Hepatocyte (in vitro differentiated cells): Measurements from ENCODE around the gene C4orf50. TPM values are rescaled to one million over a fixed set of nuclear protein-coding genes. Genes with fewer than 3 reads are reported as not detected.

Experiments used
- DNase-seq: peaks from one replicate; pipeline ENCODE4 v3.0.0-alpha.2; 2016; ENCODE audit warnings: low spot score
- H2AFZ ChIP-seq: fragments of 200-600 bp; sonication (generic); 2 replicates; pipeline ENCODE4 v1.6.0; 2016; ENCODE audit warnings: antibody characterized with exemption, mild to moderate bottlenecking
- H3K27ac ChIP-seq: fragments of 200-600 bp; sonication (generic); 2 replicates; pipeline ENCODE4 v1.5.1; 2016; ENCODE audit warnings: mild to moderate bottlenecking
- H3K27me3 ChIP-seq: fragments of 200-600 bp; sonication (generic); 2 replicates; pipeline ENCODE4 v1.6.1; 2016
- H3K36me3 ChIP-seq: fragments of 200-600 bp; sonication (generic); replicated peaks from 2 replicates; pipeline ENCODE4 v1.5.1; 2016; ENCODE audit warnings: low read depth; ENCODE audit not compliant: insufficient read depth
- H3K4me1 ChIP-seq: fragments of 200-600 bp; sonication (generic); 2 replicates; pipeline ENCODE4 v1.5.1; 2016; ENCODE audit warnings: mild to moderate bottlenecking, moderate library complexity; ENCODE audit not compliant: insufficient read depth
- H3K4me2 ChIP-seq: fragments of 200-600 bp; sonication (generic); 2 replicates; pipeline ENCODE4 v1.6.0; 2016
- H3K4me3 ChIP-seq: fragments of 200-600 bp; sonication (generic); 2 replicates; pipeline ENCODE4 v1.5.1; 2016; ENCODE audit warnings: mild to moderate bottlenecking
- H3K79me2 ChIP-seq: fragments of 200-600 bp; sonication (generic); 2 replicates; pipeline ENCODE4 v1.6.0; 2017; ENCODE audit warnings: mild to moderate bottlenecking
- H3K9me2 ChIP-seq: fragments of 200-600 bp; sonication (generic); replicated peaks from 2 replicates; pipeline ENCODE4 v1.6.0; 2017; ENCODE audit warnings: mild to moderate bottlenecking; ENCODE audit not compliant: insufficient read depth
- H3K9me3 ChIP-seq: fragments of 200-600 bp; sonication (generic); 2 replicates; pipeline ENCODE4 v1.5.1; 2016; ENCODE audit warnings: low read depth, mild to moderate bottlenecking
- H4K20me1 ChIP-seq: fragments of 200-600 bp; sonication (generic); 2 replicates; pipeline ENCODE4 v1.6.0; 2016; ENCODE audit warnings: mild to moderate bottlenecking; ENCODE audit not compliant: insufficient read depth, poor library complexity, severe bottlenecking
- CTCF ChIP-seq: fragments of 200-600 bp; sonication (generic); IDR thresholded peaks from 2 replicates; pipeline ENCODE4 v1.5.1; 2016; ENCODE audit warnings: antibody characterized with exemption, mild to moderate bottlenecking; ENCODE audit not compliant: poor library complexity
- EZH2 ChIP-seq: fragments of 200-600 bp; sonication (generic); IDR thresholded peaks from 2 replicates; pipeline ENCODE4 v1.6.1; 2016; ENCODE audit warnings: antibody characterized with exemption, mild to moderate bottlenecking, borderline replicate concordance
- EZH2phosphoT487 ChIP-seq: fragments of 200-600 bp; sonication (generic); IDR thresholded peaks from one replicate; pipeline ENCODE4 v1.6.1; 2018; ENCODE audit warnings: antibody characterized with exemption, mild to moderate bottlenecking, low read depth, moderate library complexity; ENCODE audit not compliant: unreplicated experiment, severe bottlenecking
- WGBS: methylation state at CpG from one replicate; pipeline ENCODE4 v1.1.6; 2016; ENCODE audit warnings: low lambda C conversion rate; ENCODE audit errors: missing lambda C conversion rate; 5-methylcytosine and 5-hydroxymethylcytosine counted together
- polyA plus RNA-seq: library from polyadenylated mRNA; unstranded; fragments of >200 nt; fragmentation: Nextera tagmentation; extraction: Ambion mirVana; gene quantifications from 2 replicates; pipeline ENCODE4 v1.2.1, GENCODE V29; 2016
- total RNA-seq: library from RNA; depleted of rRNA; stranded (reverse); fragments of >200 nt; gene quantifications from 2 replicates; pipeline ENCODE4 v1.2.3, GENCODE V29; 2014

Gene C4orf50
- total and polyA plus RNA-seq, 2 experiments from 2014 or later, result not detected

GRCh38 chr4:5918331-5918985, 99.8 kb downstream of the C4orf50 start:
- H3K4me3 ChIP-seq, result no peak overlapping the region
- H3K4me2 ChIP-seq, result no peak overlapping the region
- H3K27me3 ChIP-seq, result peaks cover 13% of the 10 kb centered on the region
- H3K27ac ChIP-seq, result no peak overlapping the region
- no peaks in the 10 kb centered on the region for H3K9me2 ChIP-seq
- no peaks in the 10 kb centered on the region for H3K9me3 ChIP-seq
- no peaks in the 10 kb centered on the region for H3K4me1 ChIP-seq
- no peak for DNase-seq
- TF ChIP-seq EZH2, result no peak
- no peak for TF ChIP-seq EZH2phosphoT487
- no peak for TF ChIP-seq CTCF
- H3K36me3 ChIP-seq, result no peaks in the 10 kb centered on the region
- 59% methylated on average over 8 of the region's 8 CpGs for WGBS
- no peaks in the 10 kb centered on the region for H3K79me2 ChIP-seq
- H2AFZ ChIP-seq, result no peak overlapping the region
- H4K20me1 ChIP-seq, result no peaks in the 10 kb centered on the region

GRCh38 chr4:5917672-5918071, 100.6 kb downstream of the C4orf50 start:
- no peak for DNase-seq
- no peaks in the 10 kb centered on the region for H4K20me1 ChIP-seq

GRCh38 chr4:5916229-5916628, 102.0 kb downstream of the C4orf50 start:
- WGBS, result 63% methylated on average over 3 of the region's 3 CpGs
- no peak for TF ChIP-seq EZH2phosphoT487
- TF ChIP-seq CTCF, result no peak
- TF ChIP-seq EZH2, result no peak
- H3K9me3 ChIP-seq, result no peaks in the 10 kb centered on the region
- H3K27ac ChIP-seq, result no peak overlapping the region
- no peaks in the 10 kb centered on the region for H3K79me2 ChIP-seq
- H3K4me2 ChIP-seq, result no peak overlapping the region
- no peak overlapping the region for H2AFZ ChIP-seq
- no peaks in the 10 kb centered on the region for H3K4me1 ChIP-seq
- no peaks in the 10 kb centered on the region for H3K36me3 ChIP-seq
- H3K4me3 ChIP-seq, result no peak overlapping the region
- H3K27me3 ChIP-seq, result peaks cover 1% of the 10 kb centered on the region
- H4K20me1 ChIP-seq, result no peaks in the 10 kb centered on the region
- H3K9me2 ChIP-seq, result no peaks in the 10 kb centered on the region
- DNase-seq, result no peak

More at GRCh38 chr4:5917672-5918071, 100.6 kb downstream of the C4orf50 start:
- Histone ChIP-seq H3K4me1 (no peaks in the 10 kb centered on the region), H3K79me2 (no peaks in the 10 kb centered on the region), H3K36me3 (no peaks in the 10 kb centered on the region), H3K9me3 (no peaks in the 10 kb centered on the region), H3K9me2 (no peaks in the 10 kb centered on the region), H3K27ac (no peak overlapping the region), H3K4me2 (no peak overlapping the region), H2AFZ (no peak overlapping the region), H3K4me3 (no peak overlapping the region), H3K27me3 (peaks cover 13% of the 10 kb centered on the region)
- TF ChIP-seq EZH2 (no peak), EZH2phosphoT487 (no peak), CTCF (no peak)
- 84% methylated on average over 10 of the region's 11 CpGs for WGBS
